HCT116 (cell line): Measurements from ENCODE around the gene CNTNAP2. TPM values are rescaled to one million over a fixed set of nuclear protein-coding genes. Genes with fewer than 3 reads are reported as not detected.
"Not testable (repeated sequence)": the region's sequence is repeated elsewhere in the genome, so short reads cannot be mapped to it uniquely, and the experiment has no call there.

ENCODE experiments used
- ATAC-seq: fragments of 200-7000 bp; cut with Tn5 transposase; 2 replicates; pipeline ENCODE4 v1.9.1; 2020; ENCODE audit warnings: mild to moderate bottlenecking, moderate library complexity
- BruUV-seq: library from RNA; stranded (reverse); fragments of 400-500 nt; replicated peaks from 2 replicates; lab custom pipeline; 2021; lab: Mats Ljungman, UMichigan
- CTCF ChIA-PET: fragments of 300-600 bp; sonication (Branson Sonifier 250); formaldehyde crosslinking; loops from one replicate; lab custom pipeline; 2021; ENCODE audit warnings: antibody characterized with exemption; lab: Charles Lee
- POLR2A ChIA-PET: fragments of 300-600, 350-600 bp; sonication (Branson Sonifier 250); formaldehyde crosslinking; loops from one replicate; lab custom pipeline; 2021; ENCODE audit warnings: antibody characterized with exemption; lab: Charles Lee
- RAD21 ChIA-PET, 2 experiments: fragments of 300-600 bp; sonication (Branson Sonifier 250); formaldehyde crosslinking; loops; one replicate each; lab custom pipeline; 2023; ENCODE audit warnings: low total read pairs in 2 of 2; ENCODE audit not compliant: uncharacterized antibody in 2 of 2, unreplicated experiment in 2 of 2, low non-redundant PET in 1 of 2; lab: Charles Lee
- DNase-seq: peaks from one replicate; pipeline ENCODE4 v3.0.0-alpha.2; 2010; ENCODE audit warnings: low read depth, low spot score
- H2AFZ ChIP-seq: fragments of 200-600 bp; shearing (Covaris generic), sonication (generic); 2 replicates; pipeline ENCODE4 v1.6.1; 2017; ENCODE audit warnings: low read depth, mixed run types, mixed read lengths, antibody characterized with exemption, low read length; ENCODE audit not compliant: poor library complexity, severe bottlenecking
- H3K27ac ChIP-seq: 2 replicates; pipeline ENCODE4 v1.5.1; 2012; ENCODE audit warnings: low read depth, low read length
- H3K27me3 ChIP-seq: fragments of 200-600 bp; sonication (generic); 2 replicates; pipeline ENCODE4 v1.6.1; 2016; ENCODE audit warnings: mixed run types, low read length, mixed read lengths; ENCODE audit not compliant: insufficient read depth
- H3K36me3 ChIP-seq, 2 experiments: fragments of 200-500 bp in 1 of 2; fragments of 200-600 bp in 1 of 2; sonication (Bioruptor generic) in 1 of 2; sonication (generic) in 1 of 2; 2 replicates each; pipeline versions ENCODE4 v1.5.1 to v1.6.1; 2014 to 2016; ENCODE audit warnings: low read length in 2 of 2, inconsistent platforms in 1 of 2, mixed read lengths in 1 of 2, mixed run types in 1 of 2; ENCODE audit not compliant: insufficient read depth in 2 of 2, control insufficient read depth in 1 of 2
- H3K4me1 ChIP-seq, 2 experiments: fragments of 200-600 bp in 1 of 2; sonication (generic) in 1 of 2; 2 replicates each; pipeline versions ENCODE4 v1.5.1 to v1.6.1; 2012 to 2017; ENCODE audit warnings: low read length in 2 of 2, inconsistent platforms in 1 of 2, mild to moderate bottlenecking in 1 of 2, mixed read lengths in 1 of 2, mixed run types in 1 of 2, moderate library complexity in 1 of 2; ENCODE audit not compliant: insufficient read depth in 2 of 2, control insufficient read depth in 1 of 2
- H3K4me2 ChIP-seq: fragments of 200-600 bp; sonication (generic); 2 replicates; pipeline ENCODE4 v1.6.1; 2017; ENCODE audit warnings: mixed run types, low read length, mixed read lengths
- H3K4me3 ChIP-seq, 2 experiments: fragments of 200-600 bp in 1 of 2; sonication (generic) in 1 of 2; replicated peaks in 1 of 2; 2 replicates each; pipeline ENCODE4 v1.5.1; 2011 to 2016; ENCODE audit warnings: low read length in 2 of 2, control low read depth in 1 of 2, low read depth in 1 of 2, mild to moderate bottlenecking in 1 of 2, mixed read lengths in 1 of 2, mixed run types in 1 of 2
- H3K79me2 ChIP-seq: fragments of 200-600 bp; sonication (generic); 2 replicates; pipeline ENCODE4 v1.6.1; 2017; ENCODE audit warnings: mild to moderate bottlenecking, mixed run types, low read length, moderate library complexity, mixed read lengths; ENCODE audit not compliant: insufficient read depth
- H3K9ac ChIP-seq: fragments of 200-600 bp; sonication (generic); 2 replicates; pipeline ENCODE4 v1.6.1; 2016; ENCODE audit warnings: low read length, mixed read lengths
- H3K9me2 ChIP-seq: fragments of 200-600 bp; sonication (generic), shearing (Covaris generic); 2 replicates; pipeline ENCODE4 v1.6.1; 2017; ENCODE audit warnings: mixed run types, mild to moderate bottlenecking, moderate library complexity; ENCODE audit not compliant: insufficient read depth
- H3K9me3 ChIP-seq, 2 experiments: fragments of 200-500 bp in 1 of 2; fragments of 200-600 bp in 1 of 2; sonication (Bioruptor generic) in 1 of 2; sonication (generic) in 1 of 2; 2 replicates each; pipeline ENCODE4 v1.6.1; 2014 to 2017; ENCODE audit warnings: low read length in 2 of 2, mixed read lengths in 2 of 2, inconsistent platforms in 1 of 2, low read depth in 1 of 2, mild to moderate bottlenecking in 1 of 2, mixed run types in 1 of 2, moderate library complexity in 1 of 2; ENCODE audit not compliant: control insufficient read depth in 1 of 2, insufficient read depth in 1 of 2
- H4K20me1 ChIP-seq: fragments of 200-600 bp; sonication (generic), shearing (Covaris generic); 2 replicates; pipeline ENCODE4 v1.6.1; 2017; ENCODE audit warnings: mixed run types, mild to moderate bottlenecking, moderate library complexity; ENCODE audit not compliant: insufficient read depth
- CEBPB ChIP-seq: IDR thresholded peaks from 2 replicates; pipeline ENCODE4 v1.6.1; 2012; ENCODE audit warnings: low read depth
- EGR1 ChIP-seq: IDR thresholded peaks from 2 replicates; pipeline ENCODE4 v1.6.1; 2012; ENCODE audit warnings: low read depth
- FOSL1 ChIP-seq: IDR thresholded peaks from 2 replicates; pipeline ENCODE4 v1.6.1; 2012; ENCODE audit warnings: low read depth
- SIN3A ChIP-seq: IDR thresholded peaks from 2 replicates; pipeline ENCODE4 v1.6.1; 2012; ENCODE audit warnings: low read depth
- SRF ChIP-seq: IDR thresholded peaks from 2 replicates; pipeline ENCODE4 v1.6.1; 2012; ENCODE audit warnings: low read depth
- YY1 ChIP-seq: IDR thresholded peaks from 2 replicates; pipeline ENCODE4 v1.6.1; 2011; ENCODE audit warnings: low read length, low read depth, moderate library complexity, mild to moderate bottlenecking; ENCODE audit not compliant: insufficient replicate concordance; ENCODE audit errors: extremely low read depth
- intact Hi-C: fragments of 100-400 bp; cut with micrococcal nuclease; formaldehyde crosslinking; loops from 2 replicates; pipeline ENCODE4 v1.10.0; 2022
- total RNA-seq: library from RNA; stranded (reverse); gene quantifications from one replicate; pipeline ENCODE4 v1.2.1, GENCODE V29; 2021; ENCODE audit not compliant: unreplicated experiment

The CNTNAP2 gene
- total RNA-seq, 1 experiment from 2014 or later = 0.37 TPM

GRCh38 chr7:148447221-148447849, 2330.7 kb downstream of the CNTNAP2 start:
- no peak overlapping the region for H2AFZ ChIP-seq
- intact Hi-C loops = no loop called here
- no peaks in the 10 kb centered on the region for H3K4me1 ChIP-seq
- ATAC-seq (no peak), DNase-seq (no peak)
- no peak overlapping the region for H3K4me2 ChIP-seq
- H3K4me3 ChIP-seq = no peak overlapping the region
- no peaks in the 10 kb centered on the region for H3K9me3 ChIP-seq
- ChIA-PET CTCF (no interaction called here), RAD21 (no interaction called here), POLR2A (no interaction called here)
- H3K79me2 ChIP-seq = no peaks in the 10 kb centered on the region
- H3K27me3 ChIP-seq = no peaks in the 10 kb centered on the region
- H3K27ac ChIP-seq = no peak overlapping the region
- TF ChIP-seq EGR1 (no peak), YY1 (no peak), SIN3A (no peak), FOSL1 (no peak), CEBPB (no peak), SRF (no peak)
- H3K36me3 ChIP-seq = no peaks in the 10 kb centered on the region
- BruUV-seq = no TSS peak
- H3K9ac ChIP-seq = no peak overlapping the region
- no peaks in the 10 kb centered on the region for H4K20me1 ChIP-seq
- no peaks in the 10 kb centered on the region for H3K9me2 ChIP-seq

- H2AFZ ChIP-seq, H3K27ac ChIP-seq, POLR2A ChIA-PET: not testable (repeated sequence)
These were observed 2334.9 kb downstream of the CNTNAP2 start for GRCh38 chr7:148451526-148451925.

More at GRCh38 chr7:148451526-148451925, 2334.9 kb downstream of the CNTNAP2 start:
- H3K27me3 ChIP-seq, DNase-seq, ATAC-seq, H3K4me2 ChIP-seq, H3K9me3 ChIP-seq, RAD21 ChIA-PET, H3K4me1 ChIP-seq, intact Hi-C loops, H4K20me1 ChIP-seq, BruUV-seq, H3K36me3 ChIP-seq, H3K4me3 ChIP-seq, H3K79me2 ChIP-seq, H3K9ac ChIP-seq, H3K9me2 ChIP-seq, CTCF ChIA-PET: not testable (repeated sequence)
